GM23248 (cell line): ENCODE measurements around the gene ANKRD28. TPM values are rescaled to one million over a fixed set of nuclear protein-coding genes. Genes with fewer than 3 reads are reported as not detected.

Source experiments
- DNase-seq: peaks from one replicate; pipeline ENCODE4 v3.0.0-alpha.2; 2015
- H2AFZ ChIP-seq: fragments of 200-600 bp; sonication (generic); 2 replicates; pipeline ENCODE4 v1.6.1; 2016; ENCODE audit warnings: antibody characterized with exemption
- H3F3A ChIP-seq: fragments of 200-600 bp; sonication (generic); 2 replicates; pipeline ENCODE4 v1.6.1; 2016; ENCODE audit warnings: mild to moderate bottlenecking, antibody characterized with exemption, mixed run types; ENCODE audit not compliant: insufficient read depth
- H3K27ac ChIP-seq: fragments of 200-600 bp; sonication (generic); 2 replicates; pipeline ENCODE4 v1.5.1; 2016; ENCODE audit warnings: mild to moderate bottlenecking
- H3K27me3 ChIP-seq: fragments of 200-600 bp; sonication (generic); replicated peaks from 2 replicates; pipeline ENCODE4 v1.6.1; 2016; ENCODE audit warnings: mild to moderate bottlenecking; ENCODE audit not compliant: insufficient read depth
- H3K36me3 ChIP-seq: fragments of 200-600 bp; sonication (generic); 2 replicates; pipeline ENCODE4 v1.6.1; 2016; ENCODE audit warnings: low read depth, mild to moderate bottlenecking
- H3K4me1 ChIP-seq: fragments of 200-600 bp; sonication (generic); 2 replicates; pipeline ENCODE4 v1.6.1; 2016; ENCODE audit warnings: mild to moderate bottlenecking; ENCODE audit not compliant: insufficient read depth
- H3K4me2 ChIP-seq: fragments of 200-600 bp; sonication (generic); one replicate; pipeline ENCODE4 v1.6.1; 2016; ENCODE audit warnings: mild to moderate bottlenecking; ENCODE audit not compliant: unreplicated experiment
- H3K4me3 ChIP-seq: fragments of 200-600 bp; sonication (generic); 2 replicates; pipeline ENCODE4 v1.5.1; 2016; ENCODE audit warnings: mild to moderate bottlenecking
- H3K79me2 ChIP-seq: fragments of 200-600 bp; sonication (generic); 2 replicates; pipeline ENCODE4 v1.6.1; 2016; ENCODE audit warnings: mild to moderate bottlenecking; ENCODE audit not compliant: insufficient read depth
- H3K9ac ChIP-seq: fragments of 200-600 bp; sonication (generic); 2 replicates; pipeline ENCODE4 v1.6.1; 2016; ENCODE audit warnings: mild to moderate bottlenecking
- H3K9me2 ChIP-seq: fragments of 200-600 bp; sonication (generic); 2 replicates; pipeline ENCODE4 v1.6.1; 2016; ENCODE audit warnings: mixed run types, mild to moderate bottlenecking, moderate library complexity; ENCODE audit not compliant: insufficient read depth
- H3K9me3 ChIP-seq: fragments of 200-600 bp; sonication (generic); one replicate; pipeline ENCODE4 v1.6.1; 2017; ENCODE audit warnings: low read depth
- H4K20me1 ChIP-seq: fragments of 200-600 bp; sonication (generic); 2 replicates; pipeline ENCODE4 v1.6.0; 2016; ENCODE audit not compliant: insufficient read depth
- EZH2 ChIP-seq: fragments of 200-600 bp; sonication (generic); IDR thresholded peaks from 2 replicates; pipeline ENCODE4 v1.6.1; 2018; ENCODE audit warnings: antibody characterized with exemption, mild to moderate bottlenecking; ENCODE audit not compliant: insufficient read depth, poor library complexity, severe bottlenecking
- EZH2phosphoT487 ChIP-seq: fragments of 200-600 bp; sonication (generic); IDR thresholded peaks from 2 replicates; pipeline ENCODE4 v1.6.1; 2018; ENCODE audit warnings: antibody characterized with exemption, moderate library complexity, mild to moderate bottlenecking, low read depth; ENCODE audit not compliant: insufficient read depth
- WGBS, 2 experiments: methylation state at CpG; one replicate each; pipeline ENCODE4 v1.1.6; 2015 to 2017; ENCODE audit warnings: low lambda C conversion rate in 2 of 2, low coverage in 1 of 2; ENCODE audit errors: missing lambda C conversion rate in 2 of 2; 5-methylcytosine and 5-hydroxymethylcytosine counted together
- in situ Hi-C: fragments of 300-500 bp; cut with MboI; formaldehyde crosslinking; loops from 2 replicates; pipeline ENCODE4 v1.15.0; 2020
- polyA plus RNA-seq: library from polyadenylated mRNA; unstranded; fragments of >200 nt; fragmentation: Nextera tagmentation; extraction: Ambion mirVana; gene quantifications from 2 replicates; pipeline ENCODE4 v1.2.1, GENCODE V29; 2016
- total RNA-seq: library from RNA; depleted of rRNA; stranded (reverse); fragments of >200 nt; shearing (Covaris generic); gene quantifications from 2 replicates; pipeline ENCODE4 v1.2.3, GENCODE V29; 2014

The ANKRD28 gene
- total and polyA plus RNA-seq, 2 experiments from 2014 or later = 23.1 to 55.6 TPM

GRCh38 chr3:15800780-15801179 lies 3.0 kb upstream of the ANKRD28 start:
- Histone ChIP-seq H3K27ac (no peak overlapping the region), H2AFZ (0 out of 2 replicates have a peak overlapping the region, but pooled peaks have one; percentile 13), H3K9ac (no peak overlapping the region), H3K9me2 (no peaks in the 10 kb centered on the region), H3K4me1 (peaks cover 43% of the 10 kb centered on the region), H3F3A (peaks cover 32% of the 10 kb centered on the region), H4K20me1 (no peaks in the 10 kb centered on the region), H3K4me2 (no peak overlapping the region), H3K4me3 (no peak overlapping the region), H3K79me2 (peaks cover 61% of the 10 kb centered on the region), H3K9me3 (no peaks in the 10 kb centered on the region), H3K27me3 (no peaks in the 10 kb centered on the region), H3K36me3 (no peaks in the 10 kb centered on the region)
- in situ Hi-C loops = no loop called here
- no peak for DNase-seq
- TF ChIP-seq EZH2 (no peak), EZH2phosphoT487 (no peak)

DNA sequence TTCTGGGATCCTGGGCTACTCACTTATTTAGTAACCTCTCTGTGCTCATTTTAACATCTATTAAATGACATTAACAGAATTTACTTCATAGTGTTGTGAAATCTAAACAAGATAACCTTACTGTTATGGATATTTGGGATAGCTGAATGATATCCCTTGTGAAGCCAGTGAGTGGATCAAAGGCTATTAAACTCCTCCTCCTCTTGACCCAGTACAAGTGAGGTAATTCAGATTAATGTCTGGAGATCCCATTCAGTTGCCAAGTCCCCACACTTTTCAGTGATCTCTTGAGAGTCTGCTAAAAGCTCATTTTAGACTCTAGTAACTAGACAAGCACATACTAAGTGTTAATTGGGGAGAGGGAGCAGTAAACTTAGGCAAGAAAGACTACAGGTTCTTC lies 2.5 kb upstream of the ANKRD28 start:
- H3K4me2 ChIP-seq = no peak overlapping the region
- peaks cover 38% of the 10 kb centered on the region for H3K4me1 ChIP-seq
- H2AFZ ChIP-seq = 0 out of 2 replicates have a peak overlapping the region, but pooled peaks have one; percentile 13
- H3K36me3 ChIP-seq = no peaks in the 10 kb centered on the region
- H3K9ac ChIP-seq = no peak overlapping the region
- H3K27me3 ChIP-seq = no peaks in the 10 kb centered on the region
- in situ Hi-C loops = no loop called here
- H3K9me2 ChIP-seq = no peaks in the 10 kb centered on the region
- no peak overlapping the region for H3K27ac ChIP-seq
- peaks cover 66% of the 10 kb centered on the region for H3K79me2 ChIP-seq
- H3K4me3 ChIP-seq = no peak overlapping the region
- no peak for TF ChIP-seq EZH2phosphoT487
- no peak for TF ChIP-seq EZH2
- no peak for DNase-seq
- H3K9me3 ChIP-seq = no peaks in the 10 kb centered on the region
- no peaks in the 10 kb centered on the region for H4K20me1 ChIP-seq
- peaks cover 32% of the 10 kb centered on the region for H3F3A ChIP-seq

GRCh38 chr3:15798533-15799245 lies 910 bp upstream of the ANKRD28 start:
- Histone ChIP-seq H3F3A (peaks cover 40% of the 10 kb centered on the region), H3K79me2 (peaks cover 82% of the 10 kb centered on the region), H3K4me1 (peaks cover 30% of the 10 kb centered on the region), H3K27ac (peak overlapping the region; percentile 99), H3K4me2 (peak overlapping the region; percentile 99), H3K9ac (peak overlapping the region; percentile 100), H3K9me2 (no peaks in the 10 kb centered on the region), H3K4me3 (peak overlapping the region; percentile 95), H4K20me1 (no peaks in the 10 kb centered on the region), H3K36me3 (0 out of 2 replicates have a peak, but pooled peaks cover 4% of the 10 kb centered on the region), H2AFZ (no peak overlapping the region), H3K9me3 (no peaks in the 10 kb centered on the region), H3K27me3 (no peaks in the 10 kb centered on the region)
- no peak for DNase-seq
- in situ Hi-C loops = no loop called here
- TF ChIP-seq EZH2phosphoT487 (no peak), EZH2 (no peak)
- 23 to 27% methylated on average over 2 of the region's 2 CpGs for WGBS, 2 experiments

GRCh38 chr3:15796771-15797641 lies 773 bp downstream of the ANKRD28 start:
- peak overlapping the region; percentile 100 for H3K9ac ChIP-seq
- no peak overlapping the region for H2AFZ ChIP-seq
- H3K9me3 ChIP-seq = no peaks in the 10 kb centered on the region
- WGBS, 2 experiments = 1 to 2% methylated on average over 5 of the region's 5 CpGs
- H3K27me3 ChIP-seq = no peaks in the 10 kb centered on the region
- H3K4me1 ChIP-seq = peaks cover 41% of the 10 kb centered on the region
- peak overlapping the region; percentile 99 for H3K4me2 ChIP-seq
- H3F3A ChIP-seq = peaks cover 42% of the 10 kb centered on the region
- H3K36me3 ChIP-seq = peaks cover 18% of the 10 kb centered on the region
- H3K79me2 ChIP-seq = peaks cover 85% of the 10 kb centered on the region
- H3K9me2 ChIP-seq = no peaks in the 10 kb centered on the region
- DNase-seq = peak; percentile 89
- 0 out of 2 replicates have a peak, but pooled peaks have one; percentile 5 for TF ChIP-seq EZH2phosphoT487
- TF ChIP-seq EZH2 = no peak
- H4K20me1 ChIP-seq = no peaks in the 10 kb centered on the region
- peak overlapping the region; percentile 95 for H3K4me3 ChIP-seq
- peak overlapping the region; percentile 99 for H3K27ac ChIP-seq
- in situ Hi-C loops = no loop called here
